NB4 (cell line): ENCODE measurements around the gene ANKRD42.

Source experiments
- MYC ChIP-seq: IDR thresholded peaks from 2 replicates; pipeline ENCODE4 v1.6.1; 2011; ENCODE audit warnings: low read depth, low read length
- POLR2A ChIP-seq: IDR thresholded peaks from 2 replicates; pipeline ENCODE4 v1.6.1; 2011; ENCODE audit warnings: mild to moderate bottlenecking; ENCODE audit not compliant: insufficient read length; ENCODE audit errors: extremely low read depth
- TF ChIP-seq, protein P1 (sequence below): IDR thresholded peaks from one replicate; pipeline ENCODE4 v1.5.1; 2012; ENCODE audit warnings: low read depth, low read length
- TF ChIP-seq, protein P2 (sequence below): IDR thresholded peaks from 2 replicates; pipeline ENCODE4 v1.6.1; 2011; ENCODE audit warnings: low read depth, low read length

- TF ChIP-seq, protein P1, sequence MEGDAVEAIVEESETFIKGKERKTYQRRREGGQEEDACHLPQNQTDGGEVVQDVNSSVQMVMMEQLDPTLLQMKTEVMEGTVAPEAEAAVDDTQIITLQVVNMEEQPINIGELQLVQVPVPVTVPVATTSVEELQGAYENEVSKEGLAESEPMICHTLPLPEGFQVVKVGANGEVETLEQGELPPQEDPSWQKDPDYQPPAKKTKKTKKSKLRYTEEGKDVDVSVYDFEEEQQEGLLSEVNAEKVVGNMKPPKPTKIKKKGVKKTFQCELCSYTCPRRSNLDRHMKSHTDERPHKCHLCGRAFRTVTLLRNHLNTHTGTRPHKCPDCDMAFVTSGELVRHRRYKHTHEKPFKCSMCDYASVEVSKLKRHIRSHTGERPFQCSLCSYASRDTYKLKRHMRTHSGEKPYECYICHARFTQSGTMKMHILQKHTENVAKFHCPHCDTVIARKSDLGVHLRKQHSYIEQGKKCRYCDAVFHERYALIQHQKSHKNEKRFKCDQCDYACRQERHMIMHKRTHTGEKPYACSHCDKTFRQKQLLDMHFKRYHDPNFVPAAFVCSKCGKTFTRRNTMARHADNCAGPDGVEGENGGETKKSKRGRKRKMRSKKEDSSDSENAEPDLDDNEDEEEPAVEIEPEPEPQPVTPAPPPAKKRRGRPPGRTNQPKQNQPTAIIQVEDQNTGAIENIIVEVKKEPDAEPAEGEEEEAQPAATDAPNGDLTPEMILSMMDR, result no peak
- no peak for TF ChIP-seq POLR2A
- no peak for TF ChIP-seq MYC
- TF ChIP-seq, protein P2, sequence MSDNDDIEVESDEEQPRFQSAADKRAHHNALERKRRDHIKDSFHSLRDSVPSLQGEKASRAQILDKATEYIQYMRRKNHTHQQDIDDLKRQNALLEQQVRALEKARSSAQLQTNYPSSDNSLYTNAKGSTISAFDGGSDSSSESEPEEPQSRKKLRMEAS, result no peak
These were observed 29.9 kb downstream of the ANKRD42 start for GRCh38 chr11:83223457-83223856.
